Measurements from ENCODE around the gene SLC6A4. TPM values are rescaled to one million over a fixed set of nuclear protein-coding genes. Genes with fewer than 3 reads are reported as not detected.

The SLC6A4 gene
- total and polyA plus RNA-seq, 4 donors: 0.05 to 0.70 TPM; not detected in 2

- no peaks in the 10 kb centered on the region for H3K27me3 ChIP-seq (ENCODE audit: control insufficient read depth in 4 of 4, insufficient read depth in 4 of 4, low read length in 3 of 4)
- DNase-seq (ENCODE audit: low spot score): no peak
- H3K9me3 ChIP-seq (ENCODE audit: control insufficient read depth in 4 of 4, low read length in 3 of 4): no peaks in the 10 kb centered on the region
- no peak overlapping the region for H3K9ac ChIP-seq (ENCODE audit: low read depth in 1 of 2, low read length in 2 of 2)
- no peak overlapping the region for H3K27ac ChIP-seq (ENCODE audit: low read depth in 1 of 2, low read length in 2 of 2)
- H3K36me3 ChIP-seq (ENCODE audit: control insufficient read depth in 4 of 4, insufficient read depth in 3 of 4, low read depth in 1 of 4, low read length in 3 of 4): no peaks in the 10 kb centered on the region
- 74% methylated on average over 5 of the region's 5 CpGs for WGBS
- H3K4me3 ChIP-seq (ENCODE audit: low read depth in 1 of 3, low read length in 3 of 3): no peak overlapping the region
- TF ChIP-seq ZBTB33 (IDR thresholded peaks at IDR 0.05) (no peak), MAX (IDR thresholded peaks at IDR 0.05) (no peak), REST (IDR thresholded peaks at IDR 0.05) (no peak), TAF1 (conservative IDR thresholded peaks at IDR 0.05) (no peak), HNF4G (IDR thresholded peaks at IDR 0.05) (no peak), SP1 (IDR thresholded peaks at IDR 0.05) (no peak), CTCF (IDR thresholded peaks at IDR 0.05; ENCODE audit: low read depth, low read length, missing input control) (no peak), HNF4A (conservative IDR thresholded peaks at IDR 0.05) (no peak)
- no peaks in the 10 kb centered on the region for H3K4me1 ChIP-seq (ENCODE audit: control insufficient read depth in 4 of 4, insufficient read depth in 4 of 4, low read length in 3 of 4)
Measured at GRCh38 chr17:30199600-30199999, 35.9 kb downstream of the SLC6A4 start.

GRCh38 chr17:30197416-30197815, 38.1 kb downstream of the SLC6A4 start:
- H3K27ac ChIP-seq (ENCODE audit: low read depth in 1 of 2, low read length in 2 of 2): no peak overlapping the region
- WGBS: 90% methylated on average over 4 of the region's 4 CpGs
- no peak overlapping the region for H3K4me3 ChIP-seq (ENCODE audit: low read depth in 1 of 3, low read length in 3 of 3)
- no peaks in the 10 kb centered on the region for H3K9me3 ChIP-seq (ENCODE audit: control insufficient read depth in 4 of 4, low read length in 3 of 4)
- no peak overlapping the region for H3K9ac ChIP-seq (ENCODE audit: low read depth in 1 of 2, low read length in 2 of 2)
- TF ChIP-seq RXRA (IDR thresholded peaks at IDR 0.05) (no peak), MAX (IDR thresholded peaks at IDR 0.05) (no peak), ZBTB33 (IDR thresholded peaks at IDR 0.05) (no peak)
- H3K27me3 ChIP-seq (ENCODE audit: control insufficient read depth in 4 of 4, insufficient read depth in 4 of 4, low read length in 3 of 4): no peaks in the 10 kb centered on the region
- H3K36me3 ChIP-seq (ENCODE audit: control insufficient read depth in 4 of 4, insufficient read depth in 3 of 4, low read depth in 1 of 4, low read length in 3 of 4): no peaks in the 10 kb centered on the region
- DNase-seq (ENCODE audit: low spot score): no peak
- H3K4me1 ChIP-seq (ENCODE audit: control insufficient read depth in 4 of 4, insufficient read depth in 4 of 4, low read length in 3 of 4): no peaks in the 10 kb centered on the region

Measured in liver (tissue), 9 donors.